D721Med (cell line): Measurements from ENCODE around the gene SLC2A1.

Experiments
- DNase-seq: peaks from one replicate; pipeline ENCODE4 v3.0.0; 2011; ENCODE audit warnings: low spot score; ENCODE audit not compliant: insufficient read length
- FAIRE-seq: peaks from 2 replicates; lab custom pipeline; 2011; peaks lifted over from hg19 to GRCh38; lab: Jason Lieb, UNC
- TF ChIP-seq, protein P1 (sequence below): IDR thresholded peaks from 2 replicates; pipeline ENCODE4 v1.5.1; 2012; ENCODE audit warnings: mild to moderate bottlenecking, control low read depth; ENCODE audit not compliant: insufficient read depth; ENCODE audit errors: missing control alignments

The SLC2A1 gene

GRCh38 chr1:43002116-43002515 is 43.4 kb upstream of the SLC2A1 start:
- FAIRE-seq (no peak), DNase-seq (no peak)
- TF ChIP-seq, protein P1, sequence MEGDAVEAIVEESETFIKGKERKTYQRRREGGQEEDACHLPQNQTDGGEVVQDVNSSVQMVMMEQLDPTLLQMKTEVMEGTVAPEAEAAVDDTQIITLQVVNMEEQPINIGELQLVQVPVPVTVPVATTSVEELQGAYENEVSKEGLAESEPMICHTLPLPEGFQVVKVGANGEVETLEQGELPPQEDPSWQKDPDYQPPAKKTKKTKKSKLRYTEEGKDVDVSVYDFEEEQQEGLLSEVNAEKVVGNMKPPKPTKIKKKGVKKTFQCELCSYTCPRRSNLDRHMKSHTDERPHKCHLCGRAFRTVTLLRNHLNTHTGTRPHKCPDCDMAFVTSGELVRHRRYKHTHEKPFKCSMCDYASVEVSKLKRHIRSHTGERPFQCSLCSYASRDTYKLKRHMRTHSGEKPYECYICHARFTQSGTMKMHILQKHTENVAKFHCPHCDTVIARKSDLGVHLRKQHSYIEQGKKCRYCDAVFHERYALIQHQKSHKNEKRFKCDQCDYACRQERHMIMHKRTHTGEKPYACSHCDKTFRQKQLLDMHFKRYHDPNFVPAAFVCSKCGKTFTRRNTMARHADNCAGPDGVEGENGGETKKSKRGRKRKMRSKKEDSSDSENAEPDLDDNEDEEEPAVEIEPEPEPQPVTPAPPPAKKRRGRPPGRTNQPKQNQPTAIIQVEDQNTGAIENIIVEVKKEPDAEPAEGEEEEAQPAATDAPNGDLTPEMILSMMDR = no peak

DNA sequence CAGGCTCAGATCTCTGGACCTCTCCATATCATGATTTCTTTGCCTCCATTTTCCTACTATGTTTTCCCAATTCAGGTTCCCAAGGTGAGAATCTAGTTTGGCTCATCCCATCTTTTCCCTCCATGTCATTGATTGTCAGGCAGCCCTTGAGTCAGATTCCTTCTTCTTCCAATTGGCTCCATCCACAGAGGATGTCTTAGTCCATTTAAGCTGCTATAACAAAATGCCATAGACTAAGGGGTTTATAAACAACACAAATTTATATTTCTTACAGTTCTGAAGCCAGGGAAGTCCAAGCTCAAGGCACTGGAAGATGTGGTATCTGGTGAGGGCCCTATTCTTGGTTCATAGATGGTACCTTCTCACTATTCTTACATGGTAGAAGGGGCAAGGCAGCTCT is 42.8 kb upstream of the SLC2A1 start:
- TF ChIP-seq, protein P1 = no peak
- no peak for FAIRE-seq

GRCh38 chr1:43000271-43000670 is 41.6 kb upstream of the SLC2A1 start:
- no peak for FAIRE-seq
- TF ChIP-seq, protein P1 = no peak

More for the DNA sequence above, 42.8 kb upstream of the SLC2A1 start:
- no peak for DNase-seq

GRCh38 chr1:42999308-42999707 is 40.6 kb upstream of the SLC2A1 start:
- FAIRE-seq (no peak), DNase-seq (no peak)
- TF ChIP-seq, protein P1 = no peak

More at GRCh38 chr1:43000271-43000670, 41.6 kb upstream of the SLC2A1 start:
- no peak for DNase-seq

DNA sequence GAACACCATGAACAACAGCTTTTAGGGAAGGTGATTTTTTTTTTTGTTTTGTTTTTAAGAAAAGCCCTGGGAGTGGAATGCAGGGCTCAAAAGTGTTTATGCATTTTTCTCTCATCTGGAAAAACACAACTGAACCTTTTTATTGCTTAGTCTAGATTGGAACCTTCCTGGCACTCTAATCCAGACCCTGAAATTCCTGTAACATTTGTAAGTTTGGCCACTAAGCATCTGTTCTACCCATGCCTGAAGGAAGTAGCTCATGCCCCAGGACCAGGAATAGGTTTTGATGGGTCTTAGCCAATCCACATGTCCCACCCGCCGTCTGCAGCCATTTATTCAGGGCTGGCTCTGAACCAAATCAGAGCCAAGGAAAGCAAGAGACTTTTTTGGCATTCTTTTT is 39.7 kb upstream of the SLC2A1 start:
- TF ChIP-seq, protein P1 = no peak
- DNase-seq (no peak), FAIRE-seq (no peak)

GRCh38 chr1:42996384-42996970 is 37.8 kb upstream of the SLC2A1 start:
- TF ChIP-seq, protein P1 = no peak
- FAIRE-seq (no peak), DNase-seq (no peak)

GRCh38 chr1:42993502-42994136 is 35.0 kb upstream of the SLC2A1 start:
- no peak for FAIRE-seq
- TF ChIP-seq, protein P1 = no peak
- no peak for DNase-seq
